Adipose tissue (tissue), 3 donors: ENCODE data around the gene HS3ST6. TPM values are rescaled to one million over a fixed set of nuclear protein-coding genes. Genes with fewer than 3 reads are reported as not detected.

ENCODE experiments used
- H3K27ac ChIP-seq: one replicate; pipeline ENCODE4 v1.5.1; 2013; ENCODE audit warnings: low read depth, low read length
- WGBS, 3 donors: extraction: QIAGEN DNeasy Blood & Tissue Kit; methylation state at CpG; one replicate each; pipeline ENCODE4 v1.1.7; 2013; 5-methylcytosine and 5-hydroxymethylcytosine counted together
- polyA plus RNA-seq, 3 donors: library from polyadenylated mRNA; stranded (reverse); fragments of 200-250 nt; gene quantifications; one replicate each; pipeline ENCODE4 v1.2.3, GENCODE V29; 2013
- donor health status: healthy with polysubstance abuse.
- donor health status: Bipolar disorder and iron deficiency.
- donor health status: healthy.

HS3ST6 gene
- polyA plus RNA-seq, 3 donors: 0.56 TPM; not detected in 2

- H3K27ac ChIP-seq: no peak overlapping the region
- 73 to 78% (median 74%) methylated on average over 4 to 6 of the region's 6 CpGs for WGBS, 3 donors
Observed at GRCh38 chr16:1865902-1866690, 52.1 kb downstream of the HS3ST6 start.

DNA sequence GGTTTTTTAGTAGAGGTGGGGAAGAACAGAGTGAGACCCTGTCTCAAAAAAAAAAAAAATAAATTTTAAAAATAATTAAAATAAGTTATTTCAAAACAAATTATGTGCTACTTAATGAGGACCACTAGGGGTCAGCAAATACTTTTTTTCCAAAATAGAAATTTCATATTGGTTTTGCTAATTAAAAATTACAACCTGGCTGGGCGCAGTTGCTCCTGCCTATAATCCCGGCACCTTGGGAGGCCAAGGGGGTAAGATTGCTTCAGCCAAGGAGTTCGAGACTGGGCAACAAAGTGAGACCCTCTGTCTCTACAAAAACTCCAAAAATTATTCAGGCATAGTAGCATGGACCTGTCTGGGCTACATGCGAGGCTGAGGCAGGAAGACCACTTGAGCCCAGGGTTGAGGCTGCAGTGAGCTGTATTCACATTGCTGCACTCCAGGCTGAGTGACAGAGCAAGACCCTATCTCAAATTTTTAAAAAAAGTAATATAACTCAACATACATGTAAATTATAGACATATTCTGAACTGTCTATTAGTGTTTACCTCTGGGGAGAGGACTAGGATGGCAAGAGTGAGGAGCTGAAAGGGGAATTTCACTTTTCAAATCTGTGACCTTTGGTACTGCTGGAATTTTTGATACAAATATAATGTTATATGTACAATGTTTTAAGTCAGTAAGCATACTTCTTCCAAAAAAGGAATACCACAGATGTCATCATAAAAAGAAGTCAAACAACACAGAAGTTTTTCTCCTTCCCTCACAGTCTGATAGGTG is 54.3 kb downstream of the HS3ST6 start:
- 11 to 15% (median 14%) methylated on average over 4 of the region's 4 CpGs for WGBS, 3 donors
- no peak overlapping the region for H3K27ac ChIP-seq

GRCh38 chr16:1862394-1862793 is 55.8 kb downstream of the HS3ST6 start:
- 82 to 84% (median 84%) methylated on average over 7 to 9 of the region's 9 CpGs for WGBS, 3 donors
- H3K27ac ChIP-seq: no peak overlapping the region

GRCh38 chr16:1861730-1862129 is 56.5 kb downstream of the HS3ST6 start:
- no peak overlapping the region for H3K27ac ChIP-seq
- 72 to 83% (median 81%) methylated on average over 5 of the region's 5 CpGs for WGBS, 3 donors

Other genes starting within 250 kb of the HS3ST6 start
- gene JPT2, start 240.1 kb downstream of the HS3ST6 start, polyA plus RNA-seq: 10 to 100 TPM; 17.9 to 24.9 (median 19.9) TPM
- gene MAPK8IP3, start 212.2 kb downstream of the HS3ST6 start, polyA plus RNA-seq: 10 to 100 TPM; 34.6 to 60.5 (median 43.7) TPM
- gene NME3, start 146.9 kb downstream of the HS3ST6 start, polyA plus RNA-seq: 10 to 100 TPM; 60.5 to 88.3 (median 79.7) TPM
- 1 to 10 TPM; 4.6 to 8.0 (median 7.7) TPM for gene EME2, start 145.6 kb downstream of the HS3ST6 start, polyA plus RNA-seq
- 100 to 1,000 TPM in 2 of 3 donors, 10 to 100 TPM in 1; 71.0 to 120 (median 108) TPM for gene MRPS34, start 145.3 kb downstream of the HS3ST6 start, polyA plus RNA-seq
- gene SPSB3, start 135.8 kb downstream of the HS3ST6 start, polyA plus RNA-seq: 10 to 100 TPM; 73.8 to 87.2 (median 76.2) TPM
- 10 to 100 TPM; 53.8 to 71.8 (median 59.2) TPM for gene NUBP2, start 135.5 kb downstream of the HS3ST6 start, polyA plus RNA-seq
- 1 to 10 TPM in 2 of 3 donors, under 1 TPM in 1; 0.45 to 1.5 (median 1.4) TPM for gene IGFALS, start 124.7 kb downstream of the HS3ST6 start, polyA plus RNA-seq
- 100 to 1,000 TPM in 1 of 3 donors, 10 to 100 TPM in 2; 63.9 to 121 (median 71.3) TPM for gene HAGH, start 91.6 kb downstream of the HS3ST6 start, polyA plus RNA-seq
- 10 to 100 TPM; 16.0 to 28.5 (median 21.1) TPM for gene FAHD1, start 91.2 kb downstream of the HS3ST6 start, polyA plus RNA-seq
- gene MEIOB, start 46.3 kb downstream of the HS3ST6 start, polyA plus RNA-seq: under 1 TPM in 2 of 3 donors, not detected in 1; 0.03 to 0.07 TPM
- 100 to 1,000 TPM in 1 of 3 donors, 10 to 100 TPM in 2; 74.0 to 108 (median 85.5) TPM for gene MSRB1, start 24.8 kb upstream of the HS3ST6 start, polyA plus RNA-seq
- gene RPL3L, start 36.3 kb upstream of the HS3ST6 start, polyA plus RNA-seq: 1 to 10 TPM in 1 of 3 donors, under 1 TPM in 1, not detected in 1; 0.03 to 1.2 TPM
- 100 to 1,000 TPM; 146 to 274 (median 190) TPM for gene NDUFB10, start 41.1 kb upstream of the HS3ST6 start, polyA plus RNA-seq
- 1,000 to 10,000 TPM; 3,105 to 3,328 (median 3,324) TPM for gene RPS2, start 46.4 kb upstream of the HS3ST6 start, polyA plus RNA-seq
- under 1 TPM in 1 of 3 donors, not detected in 2; 0.13 TPM for gene RNF151, start 48.4 kb upstream of the HS3ST6 start, polyA plus RNA-seq
- 10 to 100 TPM; 30.5 to 41.8 (median 41.6) TPM for gene TBL3, start 53.6 kb upstream of the HS3ST6 start, polyA plus RNA-seq
- gene NOXO1, start 63.1 kb upstream of the HS3ST6 start, polyA plus RNA-seq: under 1 TPM in 2 of 3 donors, not detected in 1; 0.15 to 0.67 TPM
- gene GFER, start 65.8 kb upstream of the HS3ST6 start, polyA plus RNA-seq: 10 to 100 TPM; 21.0 to 40.4 (median 30.8) TPM
- under 1 TPM in 2 of 3 donors, not detected in 1; 0.24 to 0.43 TPM for gene SYNGR3, start 71.6 kb upstream of the HS3ST6 start, polyA plus RNA-seq
- gene ZNF598, start 91.4 kb upstream of the HS3ST6 start, polyA plus RNA-seq: 10 to 100 TPM; 24.1 to 45.6 (median 42.5) TPM
- gene NPW, start 101.4 kb upstream of the HS3ST6 start, polyA plus RNA-seq: under 1 TPM in 2 of 3 donors, not detected in 1; 0.54 to 0.68 TPM
- gene NHERF2, start 108.5 kb upstream of the HS3ST6 start, polyA plus RNA-seq: 100 to 1,000 TPM in 2 of 3 donors, 10 to 100 TPM in 1; 28.8 to 317 (median 232) TPM
- 10 to 100 TPM; 12.1 to 23.3 (median 14.5) TPM for gene NTHL1, start 129.4 kb upstream of the HS3ST6 start, polyA plus RNA-seq
- gene TSC2, start 129.6 kb upstream of the HS3ST6 start, polyA plus RNA-seq: 10 to 100 TPM; 39.6 to 60.5 (median 46.8) TPM
- gene PKD1, start 217.5 kb upstream of the HS3ST6 start, polyA plus RNA-seq: 10 to 100 TPM; 36.9 to 89.6 (median 83.7) TPM
- 10 to 100 TPM in 1 of 3 donors, 1 to 10 TPM in 2; 1.4 to 24.8 (median 1.9) TPM for gene RAB26, start 230.2 kb upstream of the HS3ST6 start, polyA plus RNA-seq
- 10 to 100 TPM; 24.3 to 42.1 (median 42.0) TPM for gene TRAF7, start 237.4 kb upstream of the HS3ST6 start, polyA plus RNA-seq